Limb (tissue), 2 donors: ENCODE data around the gene TRAPPC4.
"Not testable (repeated sequence)": the region's sequence is repeated elsewhere in the genome, so short reads cannot be mapped to it uniquely, and the experiment has no call there.

Source experiments
- DNase-seq, 2 donors: peaks; one replicate each; pipeline ENCODE4 v3.0.0-alpha.2; 2016; ENCODE audit errors: extremely low spot score in 2 of 2

TRAPPC4 gene

GRCh38 chr11:119018074-119018938 is at the start of gene TRAPPC4, which contains the start of gene RPS25:
TSS of gene TRAPPC4 (plus strand) at chr11:119018766. CDS start at chr11:119018796, 30 bp downstream.
TSS of gene RPS25 (minus strand) at chr11:119018343. CDS start at chr11:119018284, 59 bp downstream.
- peak; percentile 95 to 97 for DNase-seq

- not testable (repeated sequence) for DNase-seq
Observed at GRCh38 chr11:118969508-118969907, 49.1 kb upstream of the TRAPPC4 start.

GRCh38 chr11:118971646-118972045 is 46.9 kb upstream of the TRAPPC4 start, which contains the start of gene FOXR1:
TSS of gene FOXR1 (plus strand) at chr11:118971761. CDS start at chr11:118971932, 171 bp downstream.
- DNase-seq = no peak

GRCh38 chr11:118973985-118974384 is 44.6 kb upstream of the TRAPPC4 start:
- DNase-seq = no peak

GRCh38 chr11:118975771-118976709 is 42.5 kb upstream of the TRAPPC4 start:
- no peak for DNase-seq

- peak in 1 of 2 donors; percentile 33 for DNase-seq
Observed at GRCh38 chr11:118979434-118979833, 39.1 kb upstream of the TRAPPC4 start.

GRCh38 chr11:118980191-118980881 is 38.2 kb upstream of the TRAPPC4 start:
- DNase-seq = peak in 1 of 2 donors; percentile 35

- not testable (repeated sequence) for DNase-seq
Observed at GRCh38 chr11:118984337-118984736, 34.2 kb upstream of the TRAPPC4 start.

- DNase-seq = no peak
Observed at GRCh38 chr11:118984825-118985224, 33.7 kb upstream of the TRAPPC4 start.

GRCh38 chr11:118988280-118988679 is 30.3 kb upstream of the TRAPPC4 start:
- no peak for DNase-seq

GRCh38 chr11:118991486-118992038 is 27.0 kb upstream of the TRAPPC4 start:
- DNase-seq = not testable (repeated sequence)

- no peak for DNase-seq
Observed at GRCh38 chr11:118996926-118997626, 21.5 kb upstream of the TRAPPC4 start.

GRCh38 chr11:118997627-118998387 is 20.8 kb upstream of the TRAPPC4 start, which contains the start of gene CENATAC:
TSS of gene CENATAC (plus strand) at chr11:118998138. CDS start at chr11:118998198, 60 bp downstream.
- DNase-seq = peak; percentile 93 to 96

GRCh38 chr11:118998388-118998717 is 20.2 kb upstream of the TRAPPC4 start:
- DNase-seq = no peak

- no peak for DNase-seq
Observed at GRCh38 chr11:118998822-118999221, 19.7 kb upstream of the TRAPPC4 start.

- DNase-seq = no peak
Observed at GRCh38 chr11:119000906-119001305, 17.7 kb upstream of the TRAPPC4 start.

- no peak for DNase-seq
Observed at GRCh38 chr11:119006656-119007055, 11.9 kb upstream of the TRAPPC4 start.

GRCh38 chr11:119011476-119012053 is 7.0 kb upstream of the TRAPPC4 start:
- no peak for DNase-seq

- no peak for DNase-seq
Observed at GRCh38 chr11:119012629-119013170, 5.9 kb upstream of the TRAPPC4 start.
